ENCODE results near the gene RTN4. TPM values are rescaled to one million over a fixed set of nuclear protein-coding genes. Genes with fewer than 3 reads are reported as not detected.

Gene RTN4
- total RNA-seq, 2 donors from 2014 or later, result 237 to 280 TPM

GRCh38 chr2:54945391-54946219 is 104.6 kb downstream of the RTN4 start:
- ATAC-seq (no peak), DNase-seq (no peak)

GRCh38 chr2:54944724-54945326 is 105.4 kb downstream of the RTN4 start:
- intact Hi-C loops (cut with DNase I, micrococcal nuclease), result no loop called here
- ATAC-seq (no peak), DNase-seq (no peak)

More at GRCh38 chr2:54945391-54946219, 104.6 kb downstream of the RTN4 start:
- intact Hi-C loops (cut with DNase I, micrococcal nuclease), result no loop called here

- intact Hi-C loops (cut with DNase I, micrococcal nuclease), result no loop called here
- ATAC-seq, result no peak
- no peak for DNase-seq
These were observed 107.9 kb downstream of the RTN4 start for GRCh38 chr2:54942373-54942772.

- ATAC-seq, result no peak
- DNase-seq, result no peak
- intact Hi-C loops (cut with DNase I, micrococcal nuclease), result no loop called here
These were observed 108.8 kb downstream of the RTN4 start for GRCh38 chr2:54941248-54941984.

- ATAC-seq, result no peak
- intact Hi-C loops (cut with DNase I, micrococcal nuclease), result no loop called here
These were observed 109.5 kb downstream of the RTN4 start for GRCh38 chr2:54940723-54941122.

GRCh38 chr2:54939446-54940118 is 110.7 kb downstream of the RTN4 start:
- DNase-seq (no peak), ATAC-seq (no peak)
- intact Hi-C loops (cut with DNase I, micrococcal nuclease), result no loop called here

More at GRCh38 chr2:54940723-54941122, 109.5 kb downstream of the RTN4 start:
- DNase-seq, result no peak

GRCh38 chr2:54936766-54937165 is 113.5 kb downstream of the RTN4 start:
- DNase-seq, result no peak
- ATAC-seq, result no peak
- intact Hi-C loops (cut with DNase I, micrococcal nuclease), result no loop called here

- ATAC-seq (no peak), DNase-seq (no peak)
- intact Hi-C loops (cut with DNase I, micrococcal nuclease), result no loop called here
These were observed 114.9 kb downstream of the RTN4 start for GRCh38 chr2:54935389-54935788.

GRCh38 chr2:54931473-54931872 is 118.8 kb downstream of the RTN4 start:
- ATAC-seq (no peak), DNase-seq (no peak)
- intact Hi-C loops (cut with DNase I, micrococcal nuclease), result no loop called here

- no peak for DNase-seq
- ATAC-seq, result no peak
- intact Hi-C loops (cut with DNase I, micrococcal nuclease), result no loop called here
These were observed 121.5 kb downstream of the RTN4 start for GRCh38 chr2:54928719-54929118.

GRCh38 chr2:54927751-54928615 is 122.3 kb downstream of the RTN4 start:
- ATAC-seq, result no peak
- intact Hi-C loops (cut with DNase I, micrococcal nuclease), result no loop called here
- DNase-seq, result no peak

GRCh38 chr2:54927085-54927750 is 123.0 kb downstream of the RTN4 start:
- DNase-seq (no peak), ATAC-seq (no peak)

GRCh38 chr2:54925022-54925421 is 125.2 kb downstream of the RTN4 start:
- DNase-seq (no peak), ATAC-seq (no peak)
- intact Hi-C loops (cut with DNase I, micrococcal nuclease), result no loop called here

More at GRCh38 chr2:54927085-54927750, 123.0 kb downstream of the RTN4 start:
- intact Hi-C loops (cut with DNase I, micrococcal nuclease), result no loop called here

GRCh38 chr2:54924121-54924520 is 126.1 kb downstream of the RTN4 start:
- no peak for DNase-seq
- no peak for ATAC-seq
- intact Hi-C loops (cut with DNase I, micrococcal nuclease), result no loop called here

All from left colon (tissue), 2 donors.